Stimulated activated CD8-positive, alpha-beta memory T cell treated with anti-CD3 and anti-CD28 coated beads, Interleukin-4, amount 100 ng/mL, for 48 hours (primary cell): Measurements from ENCODE around the gene MAPKAPK2.
A peak's percentile ranks its signal among the peaks of the same experiment; 100 is the strongest.
"Not testable (repeated sequence)": the region's sequence is repeated elsewhere in the genome, so short reads cannot be mapped to it uniquely, and the experiment has no call there.

ENCODE experiments used
- DNase-seq: peaks from one replicate; pipeline ENCODE4 v3.0.0-alpha.2; 2020

Gene MAPKAPK2

DNA sequence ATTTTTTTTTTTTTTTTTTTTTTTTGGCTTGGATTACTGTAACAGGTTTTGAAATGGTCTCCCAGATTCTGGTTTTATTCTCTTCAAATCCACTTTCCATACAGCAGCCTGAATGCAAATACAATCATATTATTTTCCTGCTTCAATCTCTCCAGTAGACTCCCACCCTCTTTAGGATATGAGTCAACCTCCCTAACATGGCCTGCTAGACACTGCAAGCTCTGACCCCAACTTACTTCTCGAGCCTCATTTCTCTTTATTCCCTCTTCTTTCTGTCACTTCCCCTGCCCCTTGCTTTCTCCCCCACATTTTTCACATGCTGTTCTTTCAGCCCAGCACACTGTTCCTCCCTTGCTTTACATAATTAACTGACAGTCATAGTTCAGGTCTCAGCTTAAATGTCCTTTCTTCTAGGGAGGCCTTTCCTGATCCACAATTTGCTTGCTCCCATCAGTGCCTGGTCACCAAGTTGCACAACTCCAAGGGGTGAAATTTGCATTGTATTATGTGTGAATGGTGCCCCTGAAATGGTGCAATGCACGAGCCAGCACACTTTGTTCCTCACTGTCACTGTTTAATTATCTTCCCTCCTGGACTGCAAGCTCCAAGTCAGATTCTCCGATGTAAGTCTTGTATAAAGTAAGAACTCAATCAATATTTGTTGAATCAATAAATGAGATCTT is 63.8 kb downstream of the MAPKAPK2 start:
- no peak for DNase-seq

DNA sequence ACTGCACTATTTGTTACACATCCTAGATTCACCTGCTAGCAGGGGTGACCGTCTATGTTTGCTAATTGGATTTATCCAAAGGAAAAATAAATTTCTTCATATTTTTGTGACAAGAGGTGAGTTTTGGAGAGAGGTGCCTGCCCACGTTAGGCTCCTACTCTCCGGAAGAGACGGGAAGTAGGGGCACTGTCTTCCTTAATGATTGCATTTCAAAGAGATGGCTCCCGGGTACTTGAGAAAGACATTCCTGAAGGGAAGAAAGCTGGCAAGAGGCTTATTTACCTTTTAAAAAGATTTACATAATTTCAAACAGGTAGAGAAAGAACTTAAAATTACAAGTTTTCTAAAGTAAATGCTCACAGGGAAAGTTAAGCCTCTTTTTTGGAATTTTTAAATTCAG is 67.2 kb downstream of the MAPKAPK2 start:
- no peak for DNase-seq

DNA sequence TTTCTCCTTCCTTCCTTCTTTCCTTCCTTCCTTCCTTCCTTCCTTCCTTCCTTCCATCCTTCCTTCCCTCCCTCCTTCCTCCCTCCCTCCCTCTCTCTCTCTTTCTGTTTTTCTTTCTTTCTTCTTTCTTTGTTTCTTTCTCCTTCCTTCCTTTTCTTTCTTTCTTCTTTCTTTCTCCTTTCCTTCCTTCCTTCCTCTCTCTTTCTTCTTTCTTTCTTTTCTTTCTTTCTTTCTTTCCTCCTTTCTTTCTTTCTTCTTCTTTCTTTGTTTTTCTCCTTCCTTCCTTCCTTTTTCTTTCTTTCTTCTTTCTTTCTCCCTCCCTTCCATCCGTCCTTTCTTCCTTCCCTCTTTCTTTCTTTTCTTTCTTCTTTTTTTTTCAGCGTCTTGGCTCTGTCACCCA is 67.8 kb downstream of the MAPKAPK2 start:
- DNase-seq, result no peak

- DNase-seq, result no peak
Observed at GRCh38 chr1:206753141-206753540, 68.4 kb downstream of the MAPKAPK2 start.

- no peak for DNase-seq
Observed at GRCh38 chr1:206754011-206754410, 69.3 kb downstream of the MAPKAPK2 start.

GRCh38 chr1:206757524-206758266 is 73.0 kb downstream of the MAPKAPK2 start:
- no peak for DNase-seq

- DNase-seq, result no peak
Observed at GRCh38 chr1:206760590-206760989, 75.9 kb downstream of the MAPKAPK2 start.

DNA sequence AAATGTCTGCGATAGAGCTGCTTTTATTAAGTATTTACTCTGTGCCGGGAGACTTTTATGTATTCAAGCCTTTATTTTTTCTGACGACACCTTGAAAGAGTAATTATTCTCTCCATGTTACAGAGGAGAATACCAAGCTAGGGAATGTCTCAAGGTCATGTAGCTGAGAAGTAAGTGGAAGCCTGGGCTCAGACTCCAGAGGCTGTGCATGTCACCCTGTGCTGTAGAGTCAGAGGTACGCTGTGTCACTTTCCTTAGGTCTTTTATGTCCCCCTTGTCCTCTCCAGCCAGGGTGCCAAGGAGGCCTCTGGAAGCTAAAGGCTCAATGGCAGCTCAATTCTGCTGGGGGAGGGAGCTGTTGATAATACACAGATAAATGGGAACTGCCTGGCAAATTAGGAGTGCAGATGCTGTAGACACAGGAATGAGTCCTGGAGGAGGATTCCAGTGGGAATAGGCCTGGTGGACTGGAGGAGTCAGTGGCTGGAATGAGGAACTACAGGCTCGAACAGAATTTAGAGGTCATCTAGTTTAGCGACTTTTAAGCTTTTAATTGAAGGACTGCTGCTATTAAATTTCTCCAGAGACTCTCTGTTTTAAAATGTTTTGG is 76.6 kb downstream of the MAPKAPK2 start:
- no peak for DNase-seq

DNA sequence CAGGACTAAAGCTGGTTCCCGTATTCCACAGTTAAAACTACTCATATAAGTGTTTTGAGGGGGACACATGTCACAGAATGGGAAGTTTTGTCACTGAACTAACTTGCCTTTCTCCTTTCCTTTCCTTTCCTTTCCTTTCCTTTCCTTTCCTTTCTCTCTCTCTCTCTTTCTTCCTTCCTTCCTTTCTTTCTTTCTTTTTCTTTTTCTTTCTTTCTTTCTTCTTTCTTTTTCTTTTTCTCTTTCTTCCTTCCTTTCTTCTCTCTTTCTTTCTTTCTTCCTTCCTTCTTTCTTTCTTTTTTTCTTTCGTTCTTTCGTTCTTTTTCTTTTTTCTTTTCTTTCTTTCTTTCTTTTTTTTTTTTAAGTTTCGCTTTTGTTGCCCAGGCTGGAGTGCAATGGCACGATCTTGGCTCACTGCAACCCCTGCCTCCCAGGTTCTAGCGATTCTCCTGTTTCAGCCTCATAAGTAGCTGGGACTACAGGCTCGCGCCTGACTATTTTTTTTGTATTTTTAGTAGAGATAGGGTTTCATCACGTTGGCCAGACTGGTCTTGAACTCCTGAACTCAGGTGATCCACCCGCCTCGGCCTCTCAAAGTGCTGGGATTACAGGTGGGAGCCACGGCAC is 78.1 kb downstream of the MAPKAPK2 start:
- DNase-seq, result not testable (repeated sequence)

DNA sequence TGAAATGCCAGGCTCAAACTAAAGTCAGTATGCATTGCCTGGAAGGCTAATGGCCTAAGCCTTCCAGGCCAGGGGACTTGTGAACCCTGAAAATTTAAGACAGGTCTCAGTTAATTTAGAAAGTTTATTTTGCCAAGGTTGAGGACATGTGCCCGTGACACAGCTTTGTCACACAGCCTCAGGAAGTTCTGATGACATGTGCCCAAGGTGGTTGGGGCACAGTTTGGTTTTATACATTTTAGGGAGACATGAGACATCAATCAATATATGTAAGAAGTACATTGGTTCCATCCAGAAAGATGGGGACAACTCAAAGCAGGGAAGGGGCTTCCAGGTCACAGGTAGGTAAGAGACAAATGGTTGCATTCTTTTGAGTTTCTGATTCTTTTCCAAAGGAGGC is 81.1 kb downstream of the MAPKAPK2 start:
- not testable (repeated sequence) for DNase-seq

- DNase-seq, result peak; percentile 81
Observed at GRCh38 chr1:206766251-206766856, 81.6 kb downstream of the MAPKAPK2 start.

GRCh38 chr1:206768472-206769303 is 84.0 kb downstream of the MAPKAPK2 start:
- DNase-seq, result no peak

GRCh38 chr1:206769304-206769731 is 84.6 kb downstream of the MAPKAPK2 start:
- DNase-seq, result peak; percentile 72

- no peak for DNase-seq
Observed at GRCh38 chr1:206770531-206771337, 86.0 kb downstream of the MAPKAPK2 start, which contains the start of gene IL19. Gene IL19, plus strand, starts transcription at chr1:206770773. Its CDS starts 65,890 bp downstream, at chr1:206836663.

- DNase-seq, result no peak
Observed at GRCh38 chr1:206771338-206771692, 86.6 kb downstream of the MAPKAPK2 start.

DNA sequence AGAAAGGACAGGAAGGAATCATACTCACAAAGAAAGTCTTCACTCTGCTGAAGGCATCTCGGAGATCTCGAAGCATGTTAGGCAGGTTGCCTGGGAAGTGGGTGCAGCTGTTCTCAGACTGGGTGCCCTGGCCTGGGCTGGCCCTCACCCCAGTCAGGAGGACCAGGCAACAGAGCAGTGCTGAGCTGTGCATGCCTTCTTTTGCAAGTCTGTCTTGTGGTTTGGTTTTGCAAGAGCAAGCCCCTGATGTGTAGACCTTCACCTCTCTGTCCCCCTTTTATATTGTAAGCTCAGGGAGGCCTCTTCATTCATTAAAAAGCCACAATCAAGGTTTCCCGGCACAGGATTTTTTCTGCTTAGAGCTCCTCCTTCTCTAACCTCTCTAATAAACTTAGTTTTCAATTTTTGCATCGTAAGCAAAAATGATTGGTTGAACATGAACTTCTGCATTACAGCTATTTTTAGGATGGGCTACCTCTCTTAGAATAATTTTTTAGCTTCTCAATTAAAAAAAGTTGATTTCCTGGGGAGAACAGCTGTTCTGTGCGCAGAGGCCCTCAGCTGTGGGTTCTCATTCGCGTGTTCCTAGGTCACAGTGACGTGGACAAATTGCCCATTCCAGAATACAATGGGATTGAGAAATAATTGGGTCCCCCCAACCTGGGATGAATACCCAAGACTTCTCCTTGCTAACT is 87.7 kb downstream of the MAPKAPK2 start, which contains the start of gene IL10:
Gene IL10, minus strand, starts transcription at position 252 of the 695 bp plus-strand sequence. Its CDS starts 59 bp downstream, at position 193.
- no peak for DNase-seq

- no peak for DNase-seq
Observed at GRCh38 chr1:206774093-206774492, 89.4 kb downstream of the MAPKAPK2 start.

- DNase-seq, result no peak
Observed at GRCh38 chr1:206776229-206776628, 91.5 kb downstream of the MAPKAPK2 start.

- no peak for DNase-seq
Observed at GRCh38 chr1:206778031-206778430, 93.3 kb downstream of the MAPKAPK2 start.

GRCh38 chr1:206778911-206779310 is 94.2 kb downstream of the MAPKAPK2 start:
- DNase-seq, result not testable (repeated sequence)
